ENCODE data around the gene MMP12. TPM values are rescaled to one million over a fixed set of nuclear protein-coding genes. Genes with fewer than 3 reads are reported as not detected.
"Not testable (repeated sequence)": the region's sequence is repeated elsewhere in the genome, so short reads cannot be mapped to it uniquely, and the experiment has no call there.

MMP12 gene
- total RNA-seq, 2 experiments from 2014 or later = not detected

DNA sequence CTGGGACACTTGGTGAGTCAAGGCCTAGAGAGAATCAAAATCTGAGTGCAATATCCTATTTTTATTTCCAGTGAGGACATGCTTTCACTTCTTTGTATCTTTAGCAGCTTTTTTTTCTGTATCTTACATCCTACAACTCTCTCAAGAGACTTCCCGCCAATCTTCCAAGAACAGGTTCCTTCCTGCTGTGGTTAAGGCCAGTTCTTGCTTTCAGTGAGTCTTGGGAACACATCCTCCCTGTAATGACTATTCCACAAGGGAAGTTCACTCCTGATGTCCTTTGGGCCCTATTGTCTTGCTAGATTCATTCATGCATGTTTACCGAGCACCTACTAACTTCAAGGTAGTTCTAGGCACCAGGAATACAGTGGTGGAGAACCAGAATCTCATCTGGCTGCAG, 3.8 kb upstream of the MMP12 start:
- H3K4me1 Mint-ChIP-seq (ENCODE audit: low read depth) = peaks cover 2% of the 10 kb centered on the region
- ChIA-PET CTCF (interaction anchor here (1.2 kb wide), 1 partner anchor 62 kb away, joined by 3 read pairs; no protein-coding TSS in a partner anchor), POLR2A (no interaction called here)
- no peaks in the 10 kb centered on the region for H3K9me3 Mint-ChIP-seq
- ATAC-seq (no peak), DNase-seq (no peak)
- peaks cover 3% of the 10 kb centered on the region for H3K27me3 Mint-ChIP-seq
- H3K36me3 Mint-ChIP-seq (ENCODE audit: low read depth) = no peaks in the 10 kb centered on the region
- TF ChIP-seq, protein P1, sequence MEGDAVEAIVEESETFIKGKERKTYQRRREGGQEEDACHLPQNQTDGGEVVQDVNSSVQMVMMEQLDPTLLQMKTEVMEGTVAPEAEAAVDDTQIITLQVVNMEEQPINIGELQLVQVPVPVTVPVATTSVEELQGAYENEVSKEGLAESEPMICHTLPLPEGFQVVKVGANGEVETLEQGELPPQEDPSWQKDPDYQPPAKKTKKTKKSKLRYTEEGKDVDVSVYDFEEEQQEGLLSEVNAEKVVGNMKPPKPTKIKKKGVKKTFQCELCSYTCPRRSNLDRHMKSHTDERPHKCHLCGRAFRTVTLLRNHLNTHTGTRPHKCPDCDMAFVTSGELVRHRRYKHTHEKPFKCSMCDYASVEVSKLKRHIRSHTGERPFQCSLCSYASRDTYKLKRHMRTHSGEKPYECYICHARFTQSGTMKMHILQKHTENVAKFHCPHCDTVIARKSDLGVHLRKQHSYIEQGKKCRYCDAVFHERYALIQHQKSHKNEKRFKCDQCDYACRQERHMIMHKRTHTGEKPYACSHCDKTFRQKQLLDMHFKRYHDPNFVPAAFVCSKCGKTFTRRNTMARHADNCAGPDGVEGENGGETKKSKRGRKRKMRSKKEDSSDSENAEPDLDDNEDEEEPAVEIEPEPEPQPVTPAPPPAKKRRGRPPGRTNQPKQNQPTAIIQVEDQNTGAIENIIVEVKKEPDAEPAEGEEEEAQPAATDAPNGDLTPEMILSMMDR (IDR thresholded peaks at IDR 0.05) = no peak
- no peak overlapping the region for H3K27ac Mint-ChIP-seq
- intact Hi-C loops (cut with micrococcal nuclease) = no loop called here
- H3K4me3 Mint-ChIP-seq = no peak overlapping the region

DNA sequence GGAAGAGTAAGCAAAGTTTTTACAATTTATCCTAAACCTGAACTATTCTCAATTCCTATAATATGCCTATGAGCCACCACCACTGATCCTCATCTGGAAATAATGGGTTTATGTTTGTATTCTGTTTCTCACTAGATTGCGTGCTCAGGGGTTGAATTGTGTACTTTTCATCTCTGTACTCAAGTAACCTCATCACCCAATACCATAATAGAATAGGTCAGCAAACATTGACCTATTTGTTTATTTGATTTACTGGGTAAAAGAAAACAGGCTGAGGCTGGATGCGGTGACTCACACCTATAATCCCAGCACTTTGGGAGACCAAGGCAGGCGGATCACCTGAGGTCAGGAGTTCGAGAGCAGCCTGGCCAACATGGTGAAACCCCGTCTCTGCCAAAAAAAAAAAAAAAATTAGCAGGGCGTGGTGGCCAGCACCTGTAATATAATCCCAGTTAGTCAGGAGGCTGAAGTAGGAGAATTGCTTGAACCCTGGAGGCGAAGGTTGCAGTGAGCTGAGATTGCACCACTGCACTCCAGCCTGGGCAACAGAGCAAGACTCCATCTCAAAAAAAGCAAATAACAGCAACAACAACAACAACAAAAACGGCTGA, 5.3 kb downstream of the MMP12 start:
- DNase-seq; CTCF ChIA-PET; H3K27ac Mint-ChIP-seq; H3K27me3 Mint-ChIP-seq; H3K9me3 Mint-ChIP-seq; POLR2A ChIA-PET; intact Hi-C loops (cut with micrococcal nuclease); H3K4me1 Mint-ChIP-seq (ENCODE audit: low read depth); H3K4me3 Mint-ChIP-seq; ATAC-seq; H3K36me3 Mint-ChIP-seq (ENCODE audit: low read depth): not testable (repeated sequence)

DNA sequence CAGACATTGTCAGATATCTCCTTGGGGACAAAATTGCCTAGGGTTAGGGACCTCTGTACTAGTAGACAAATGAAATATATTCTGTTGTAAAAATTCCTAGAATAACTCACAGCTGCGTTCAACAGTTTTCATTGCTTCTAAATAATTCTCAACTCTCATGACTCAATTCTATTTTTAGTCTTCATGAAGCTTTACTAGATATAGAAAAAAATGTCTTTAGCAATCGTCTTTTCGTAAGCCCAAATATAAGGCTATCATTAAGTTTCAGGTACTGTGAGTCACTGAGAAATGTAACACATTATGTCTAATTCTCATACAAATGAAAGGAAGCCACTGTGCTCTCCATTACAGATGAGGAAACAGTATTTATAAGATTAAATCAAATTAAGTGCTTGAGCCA, 6.4 kb downstream of the MMP12 start:
- Mint-ChIP-seq H3K4me3 (no peak overlapping the region), H3K4me1 (ENCODE audit: low read depth) (no peaks in the 10 kb centered on the region), H3K9me3 (no peaks in the 10 kb centered on the region), H3K27ac (no peak overlapping the region), H3K27me3 (peaks cover 2% of the 10 kb centered on the region), H3K36me3 (ENCODE audit: low read depth) (no peaks in the 10 kb centered on the region)
- intact Hi-C loops (cut with micrococcal nuclease) = no loop called here
- CTCF ChIA-PET = no interaction called here
- TF ChIP-seq, protein P1 (IDR thresholded peaks at IDR 0.05) = no peak
- POLR2A ChIA-PET = no interaction called here
- ATAC-seq = no peak
- no peak for DNase-seq

DNA sequence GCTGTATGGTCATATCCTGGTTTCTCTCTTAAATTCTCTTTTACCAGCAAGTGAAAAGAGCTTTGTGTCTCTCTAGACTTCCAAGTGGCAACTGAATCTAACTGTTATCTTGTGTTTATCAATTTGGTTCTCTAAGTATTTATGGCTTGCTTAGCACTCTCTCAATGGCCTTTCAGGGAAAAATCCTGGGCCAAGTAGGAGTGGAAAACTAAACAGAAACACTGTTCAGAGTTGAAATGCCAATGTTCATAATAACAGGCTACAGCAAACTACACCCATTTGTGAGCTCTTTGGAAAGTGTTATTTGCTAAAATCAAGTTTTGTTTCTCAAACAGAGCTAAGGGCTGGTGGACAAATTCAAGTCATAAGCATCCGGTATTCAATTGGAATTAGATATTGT, 10.1 kb downstream of the MMP12 start:
- POLR2A ChIA-PET = no interaction called here
- CTCF ChIA-PET = no interaction called here

DNA sequence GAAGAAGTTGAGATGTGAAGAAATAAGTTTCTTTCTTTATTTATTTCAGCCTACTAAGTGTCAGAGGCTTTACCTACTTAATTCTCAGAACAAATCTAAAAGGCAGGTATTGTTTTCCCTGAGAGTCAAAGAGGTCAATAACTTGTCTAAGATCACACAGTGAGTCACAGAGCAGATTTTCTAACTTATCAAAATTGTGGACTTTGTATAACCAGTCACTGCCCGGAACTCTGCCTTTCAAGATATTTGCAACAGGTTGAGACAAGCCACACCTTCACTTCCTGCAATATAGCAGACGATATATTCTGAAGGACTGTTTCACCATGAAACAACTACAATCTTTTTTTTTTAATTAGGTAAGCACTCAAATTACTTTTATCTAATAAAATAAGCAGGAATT, 20.8 kb downstream of the MMP12 start:
- H3K27me3 Mint-ChIP-seq = peaks cover 3% of the 10 kb centered on the region
- POLR2A ChIA-PET = no interaction called here
- H3K4me3 Mint-ChIP-seq = no peak overlapping the region
- no peaks in the 10 kb centered on the region for H3K4me1 Mint-ChIP-seq (ENCODE audit: low read depth)
- TF ChIP-seq, protein P1 (IDR thresholded peaks at IDR 0.05) = no peak
- CTCF ChIA-PET = no interaction called here
- DNase-seq = no peak
- ATAC-seq = no peak
- H3K27ac Mint-ChIP-seq = no peak overlapping the region
- H3K36me3 Mint-ChIP-seq (ENCODE audit: low read depth) = no peaks in the 10 kb centered on the region
- no peaks in the 10 kb centered on the region for H3K9me3 Mint-ChIP-seq
- intact Hi-C loops (cut with micrococcal nuclease) = no loop called here

More for the DNA sequence above, 10.1 kb downstream of the MMP12 start:
- Mint-ChIP-seq H3K36me3 (ENCODE audit: low read depth) (no peaks in the 10 kb centered on the region), H3K4me1 (ENCODE audit: low read depth) (no peaks in the 10 kb centered on the region), H3K9me3 (no peaks in the 10 kb centered on the region), H3K4me3 (no peak overlapping the region), H3K27me3 (no peaks in the 10 kb centered on the region), H3K27ac (no peak overlapping the region)
- DNase-seq (no peak), ATAC-seq (no peak)
- TF ChIP-seq, protein P1 (IDR thresholded peaks at IDR 0.05) = no peak
- intact Hi-C loops (cut with micrococcal nuclease) = no loop called here

DNA sequence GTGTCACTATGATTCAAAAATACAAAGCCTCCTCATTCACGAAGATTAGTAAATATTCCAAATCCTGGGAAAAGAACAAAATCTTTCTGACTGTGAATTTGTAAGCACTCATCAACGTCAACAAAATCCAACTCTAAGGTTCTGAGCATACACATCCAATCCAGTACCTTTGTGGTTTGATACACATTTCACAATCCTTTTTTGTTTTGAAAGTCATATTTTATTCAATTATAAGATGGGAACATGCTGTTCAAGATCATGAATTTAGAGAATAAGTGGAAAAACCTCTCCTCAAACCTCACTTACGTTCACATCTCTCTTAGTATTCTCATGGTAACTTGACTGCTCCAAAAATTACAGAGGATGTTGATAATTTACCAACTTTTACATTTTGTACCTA, 21.7 kb downstream of the MMP12 start:
- ChIA-PET CTCF (no interaction called here), POLR2A (no interaction called here)
- no peaks in the 10 kb centered on the region for H3K9me3 Mint-ChIP-seq
- H3K36me3 Mint-ChIP-seq (ENCODE audit: low read depth) = no peaks in the 10 kb centered on the region
- H3K4me3 Mint-ChIP-seq = no peak overlapping the region
- TF ChIP-seq, protein P1 (IDR thresholded peaks at IDR 0.05) = no peak
- ATAC-seq (no peak), DNase-seq (no peak)
- no peaks in the 10 kb centered on the region for H3K4me1 Mint-ChIP-seq (ENCODE audit: low read depth)
- peaks cover 3% of the 10 kb centered on the region for H3K27me3 Mint-ChIP-seq
- H3K27ac Mint-ChIP-seq = no peak overlapping the region
- intact Hi-C loops (cut with micrococcal nuclease) = no loop called here
